HCT116 (cell line): ENCODE data around the gene RAB3C. TPM values are rescaled to one million over a fixed set of nuclear protein-coding genes. Genes with fewer than 3 reads are reported as not detected.
"Not testable (repeated sequence)": the region's sequence is repeated elsewhere in the genome, so short reads cannot be mapped to it uniquely, and the experiment has no call there.

Source experiments
- ATAC-seq: fragments of 200-7000 bp; cut with Tn5 transposase; 2 replicates; pipeline ENCODE4 v1.9.1; 2020; ENCODE audit warnings: mild to moderate bottlenecking, moderate library complexity
- BruUV-seq: library from RNA; stranded (reverse); fragments of 400-500 nt; replicated peaks from 2 replicates; lab custom pipeline; 2021; lab: Mats Ljungman, UMichigan
- CTCF ChIA-PET: fragments of 300-600 bp; sonication (Branson Sonifier 250); formaldehyde crosslinking; loops from one replicate; lab custom pipeline; 2021; ENCODE audit warnings: antibody characterized with exemption; lab: Charles Lee
- POLR2A ChIA-PET: fragments of 300-600, 350-600 bp; sonication (Branson Sonifier 250); formaldehyde crosslinking; loops from one replicate; lab custom pipeline; 2021; ENCODE audit warnings: antibody characterized with exemption; lab: Charles Lee
- RAD21 ChIA-PET, 2 experiments: fragments of 300-600 bp; sonication (Branson Sonifier 250); formaldehyde crosslinking; loops; one replicate each; lab custom pipeline; 2023; ENCODE audit warnings: low total read pairs in 2 of 2; ENCODE audit not compliant: uncharacterized antibody in 2 of 2, unreplicated experiment in 2 of 2, low non-redundant PET in 1 of 2; lab: Charles Lee
- DNase-seq: peaks from one replicate; pipeline ENCODE4 v3.0.0-alpha.2; 2010; ENCODE audit warnings: low read depth, low spot score
- H2AFZ ChIP-seq: fragments of 200-600 bp; shearing (Covaris generic), sonication (generic); 2 replicates; pipeline ENCODE4 v1.6.1; 2017; ENCODE audit warnings: low read depth, mixed run types, mixed read lengths, antibody characterized with exemption, low read length; ENCODE audit not compliant: poor library complexity, severe bottlenecking
- H3K27ac ChIP-seq: 2 replicates; pipeline ENCODE4 v1.5.1; 2012; ENCODE audit warnings: low read depth, low read length
- H3K27me3 ChIP-seq: fragments of 200-600 bp; sonication (generic); 2 replicates; pipeline ENCODE4 v1.6.1; 2016; ENCODE audit warnings: mixed run types, low read length, mixed read lengths; ENCODE audit not compliant: insufficient read depth
- H3K36me3 ChIP-seq, 2 experiments: fragments of 200-500 bp in 1 of 2; fragments of 200-600 bp in 1 of 2; sonication (Bioruptor generic) in 1 of 2; sonication (generic) in 1 of 2; 2 replicates each; pipeline versions ENCODE4 v1.5.1 to v1.6.1; 2014 to 2016; ENCODE audit warnings: low read length in 2 of 2, inconsistent platforms in 1 of 2, mixed read lengths in 1 of 2, mixed run types in 1 of 2; ENCODE audit not compliant: insufficient read depth in 2 of 2, control insufficient read depth in 1 of 2
- H3K4me1 ChIP-seq, 2 experiments: fragments of 200-600 bp in 1 of 2; sonication (generic) in 1 of 2; 2 replicates each; pipeline versions ENCODE4 v1.5.1 to v1.6.1; 2012 to 2017; ENCODE audit warnings: low read length in 2 of 2, inconsistent platforms in 1 of 2, mild to moderate bottlenecking in 1 of 2, mixed read lengths in 1 of 2, mixed run types in 1 of 2, moderate library complexity in 1 of 2; ENCODE audit not compliant: insufficient read depth in 2 of 2, control insufficient read depth in 1 of 2
- H3K4me2 ChIP-seq: fragments of 200-600 bp; sonication (generic); 2 replicates; pipeline ENCODE4 v1.6.1; 2017; ENCODE audit warnings: mixed run types, low read length, mixed read lengths
- H3K4me3 ChIP-seq, 2 experiments: fragments of 200-600 bp in 1 of 2; sonication (generic) in 1 of 2; replicated peaks in 1 of 2; 2 replicates each; pipeline ENCODE4 v1.5.1; 2011 to 2016; ENCODE audit warnings: low read length in 2 of 2, control low read depth in 1 of 2, low read depth in 1 of 2, mild to moderate bottlenecking in 1 of 2, mixed read lengths in 1 of 2, mixed run types in 1 of 2
- H3K79me2 ChIP-seq: fragments of 200-600 bp; sonication (generic); 2 replicates; pipeline ENCODE4 v1.6.1; 2017; ENCODE audit warnings: mild to moderate bottlenecking, mixed run types, low read length, moderate library complexity, mixed read lengths; ENCODE audit not compliant: insufficient read depth
- H3K9ac ChIP-seq: fragments of 200-600 bp; sonication (generic); 2 replicates; pipeline ENCODE4 v1.6.1; 2016; ENCODE audit warnings: low read length, mixed read lengths
- H3K9me2 ChIP-seq: fragments of 200-600 bp; sonication (generic), shearing (Covaris generic); 2 replicates; pipeline ENCODE4 v1.6.1; 2017; ENCODE audit warnings: mixed run types, mild to moderate bottlenecking, moderate library complexity; ENCODE audit not compliant: insufficient read depth
- H3K9me3 ChIP-seq, 2 experiments: fragments of 200-500 bp in 1 of 2; fragments of 200-600 bp in 1 of 2; sonication (Bioruptor generic) in 1 of 2; sonication (generic) in 1 of 2; 2 replicates each; pipeline ENCODE4 v1.6.1; 2014 to 2017; ENCODE audit warnings: low read length in 2 of 2, mixed read lengths in 2 of 2, inconsistent platforms in 1 of 2, low read depth in 1 of 2, mild to moderate bottlenecking in 1 of 2, mixed run types in 1 of 2, moderate library complexity in 1 of 2; ENCODE audit not compliant: control insufficient read depth in 1 of 2, insufficient read depth in 1 of 2
- H4K20me1 ChIP-seq: fragments of 200-600 bp; sonication (generic), shearing (Covaris generic); 2 replicates; pipeline ENCODE4 v1.6.1; 2017; ENCODE audit warnings: mixed run types, mild to moderate bottlenecking, moderate library complexity; ENCODE audit not compliant: insufficient read depth
- CBX3 ChIP-seq: IDR thresholded peaks from 2 replicates; pipeline ENCODE4 v1.6.1; 2012; ENCODE audit warnings: low read depth
- CEBPB ChIP-seq: IDR thresholded peaks from 2 replicates; pipeline ENCODE4 v1.6.1; 2012; ENCODE audit warnings: low read depth
- CTCF ChIP-seq, 3 experiments: fragments of 200-600 bp in 1 of 3; sonication (generic) in 1 of 3; IDR thresholded peaks in 2 of 3; conservative IDR thresholded peaks in 1 of 3; 2 replicates each; pipeline ENCODE4 v1.5.1; 2012 to 2017; ENCODE audit warnings: low read depth in 2 of 3, low read length in 2 of 3, antibody characterized with exemption in 1 of 3, borderline replicate concordance in 1 of 3, control low read depth in 1 of 3, mild to moderate bottlenecking in 1 of 3, mixed read lengths in 1 of 3, mixed run types in 1 of 3, moderate library complexity in 1 of 3; ENCODE audit not compliant: insufficient read depth in 1 of 3
- EGR1 ChIP-seq: IDR thresholded peaks from 2 replicates; pipeline ENCODE4 v1.6.1; 2012; ENCODE audit warnings: low read depth
- ELF1 ChIP-seq: IDR thresholded peaks from 2 replicates; pipeline ENCODE4 v1.6.1; 2012; ENCODE audit warnings: low read depth, borderline replicate concordance
- MAX ChIP-seq: IDR thresholded peaks from 2 replicates; pipeline ENCODE4 v1.6.1; 2012
- RAD21 ChIP-seq: IDR thresholded peaks from 2 replicates; pipeline ENCODE4 v1.6.1; 2012; ENCODE audit warnings: low read depth, mild to moderate bottlenecking
- REST ChIP-seq: IDR thresholded peaks from 2 replicates; pipeline ENCODE4 v1.6.1; 2012; ENCODE audit warnings: low read depth
- SRF ChIP-seq: IDR thresholded peaks from 2 replicates; pipeline ENCODE4 v1.6.1; 2012; ENCODE audit warnings: low read depth
- ZFX ChIP-seq: fragments of 450-650 bp; IDR thresholded peaks from 2 replicates; pipeline ENCODE4 v1.6.1; 2017
- intact Hi-C: fragments of 100-400 bp; cut with micrococcal nuclease; formaldehyde crosslinking; loops from 2 replicates; pipeline ENCODE4 v1.10.0; 2022
- total RNA-seq: library from RNA; stranded (reverse); gene quantifications from one replicate; pipeline ENCODE4 v1.2.1, GENCODE V29; 2021; ENCODE audit not compliant: unreplicated experiment
- TF ChIP-seq, protein P1 (sequence below): IDR thresholded peaks from 2 replicates; pipeline ENCODE4 v1.6.1; 2012

The RAB3C gene
- total RNA-seq, 1 experiment from 2014 or later = not detected

- TF ChIP-seq REST (no peak), ZFX (no peak), MAX (no peak), CTCF (IDR thresholded peaks at IDR 0.05 in 2 of 3, conservative IDR thresholded peaks at IDR 0.05 in 1 of 3; ENCODE audit: borderline replicate concordance in 1 of 3, insufficient read depth in 1 of 3, low read depth in 2 of 3, low read length in 2 of 3) (no peak), ELF1 (no peak), RAD21 (no peak), CEBPB (no peak)
- TF ChIP-seq, protein P1, sequence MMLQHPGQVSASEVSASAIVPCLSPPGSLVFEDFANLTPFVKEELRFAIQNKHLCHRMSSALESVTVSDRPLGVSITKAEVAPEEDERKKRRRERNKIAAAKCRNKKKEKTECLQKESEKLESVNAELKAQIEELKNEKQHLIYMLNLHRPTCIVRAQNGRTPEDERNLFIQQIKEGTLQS = no peak
Measured at GRCh38 chr5:58687079-58687478, 104.2 kb downstream of the RAB3C start (continued).

- no peak for DNase-seq
- CTCF ChIA-PET = no interaction called here
- intact Hi-C loops = no loop called here
- H3K9me2 ChIP-seq = no peaks in the 10 kb centered on the region
- TF ChIP-seq ELF1 (no peak), CBX3 (no peak), SRF (no peak), EGR1 (no peak)
- TF ChIP-seq, all 23 proteins: peak for 0
- Histone ChIP-seq H3K9ac (no peak overlapping the region), H3K9me3 (no peaks in the 10 kb centered on the region), H3K27me3 (no peaks in the 10 kb centered on the region), H3K4me3 (no peak overlapping the region), H3K36me3 (no peaks in the 10 kb centered on the region), H3K79me2 (no peaks in the 10 kb centered on the region), H4K20me1 (no peaks in the 10 kb centered on the region), H3K4me2 (no peak overlapping the region), H3K4me1 (no peaks in the 10 kb centered on the region), H2AFZ (no peak overlapping the region), H3K27ac (no peak overlapping the region)
- ChIA-PET RAD21 (no interaction called here), POLR2A (no interaction called here)
- ATAC-seq = no peak
- BruUV-seq = no TSS peak
Measured at GRCh38 chr5:58687595-58687994, 104.7 kb downstream of the RAB3C start.

DNA sequence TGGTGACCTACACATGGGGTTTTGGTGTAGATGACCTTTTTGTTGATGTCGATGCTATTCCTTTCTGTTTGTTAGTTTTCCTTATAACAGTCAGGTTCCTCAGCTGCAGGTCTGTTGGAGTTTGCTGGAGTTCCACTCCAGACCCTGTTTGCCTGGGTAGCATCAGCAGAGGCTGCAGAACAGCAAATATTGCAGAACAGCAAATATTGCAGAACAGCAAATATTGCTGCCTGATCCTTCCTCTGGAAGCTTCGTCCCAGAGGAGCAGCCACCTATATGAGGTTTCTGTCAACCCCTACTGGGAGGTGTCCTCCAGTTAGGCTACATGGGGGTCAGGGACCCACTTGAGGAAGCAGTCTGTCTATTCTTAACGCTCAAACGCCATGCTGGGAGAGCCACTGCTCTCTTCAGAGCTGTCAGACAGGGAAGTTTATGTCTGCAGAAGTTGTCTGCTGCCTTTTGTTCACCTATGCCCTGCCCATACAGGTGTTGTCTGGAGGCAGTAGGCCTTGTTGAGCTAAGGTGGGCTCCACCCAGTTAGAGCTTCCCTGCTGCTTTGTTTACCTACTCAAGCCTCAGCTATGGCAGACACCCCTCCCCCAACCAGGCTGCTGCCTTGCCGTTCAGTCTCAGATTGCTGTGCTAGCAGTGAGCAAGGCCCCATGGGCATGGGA, 116.3 kb downstream of the RAB3C start:
- H3K4me3 ChIP-seq, H3K36me3 ChIP-seq, H3K9me3 ChIP-seq, H3K4me2 ChIP-seq, CTCF ChIA-PET, intact Hi-C loops, H3K27ac ChIP-seq, ATAC-seq, H3K9ac ChIP-seq, H3K4me1 ChIP-seq, H3K9me2 ChIP-seq, H2AFZ ChIP-seq, DNase-seq, H3K27me3 ChIP-seq, RAD21 ChIA-PET, H4K20me1 ChIP-seq, POLR2A ChIA-PET, H3K79me2 ChIP-seq, BruUV-seq: not testable (repeated sequence)
